ENCODE data around the gene WNT3A. TPM values are rescaled to one million over a fixed set of nuclear protein-coding genes. Genes with fewer than 3 reads are reported as not detected.

WNT3A gene
- total and polyA plus RNA-seq, 2 experiments from 2014 or later = 0.07 to 0.65 TPM

GRCh38 chr1:228016653-228017355, 10.0 kb downstream of the WNT3A start:
- Mint-ChIP-seq H3K27ac (no peak overlapping the region), H3K36me3 (ENCODE audit: low read depth) (no peaks in the 10 kb centered on the region; the same call in 2 of the 3 replicates), H3K27me3 (ENCODE audit: insufficient read depth, low read depth, poor library complexity) (peaks cover 30% of the 10 kb centered on the region)

More at GRCh38 chr1:228016653-228017355, 10.0 kb downstream of the WNT3A start:
- TF ChIP-seq, protein P1, sequence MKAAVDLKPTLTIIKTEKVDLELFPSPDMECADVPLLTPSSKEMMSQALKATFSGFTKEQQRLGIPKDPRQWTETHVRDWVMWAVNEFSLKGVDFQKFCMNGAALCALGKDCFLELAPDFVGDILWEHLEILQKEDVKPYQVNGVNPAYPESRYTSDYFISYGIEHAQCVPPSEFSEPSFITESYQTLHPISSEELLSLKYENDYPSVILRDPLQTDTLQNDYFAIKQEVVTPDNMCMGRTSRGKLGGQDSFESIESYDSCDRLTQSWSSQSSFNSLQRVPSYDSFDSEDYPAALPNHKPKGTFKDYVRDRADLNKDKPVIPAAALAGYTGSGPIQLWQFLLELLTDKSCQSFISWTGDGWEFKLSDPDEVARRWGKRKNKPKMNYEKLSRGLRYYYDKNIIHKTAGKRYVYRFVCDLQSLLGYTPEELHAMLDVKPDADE (IDR thresholded peaks at IDR 0.05) = no peak
- TF ChIP-seq ZNF331 (CRISPR knock-in tag; IDR thresholded peaks at IDR 0.05; ENCODE audit: low read depth) (no peak), POLR2AphosphoS5 (IDR thresholded peaks at IDR 0.05; ENCODE audit: low read depth) (no peak), NANOG (IDR thresholded peaks at IDR 0.05; ENCODE audit: borderline replicate concordance) (no peak), CTCF (conservative IDR thresholded peaks at IDR 0.05; ENCODE audit: low read depth in 2 of 2) (no peak)
- TF ChIP-seq, protein P2, sequence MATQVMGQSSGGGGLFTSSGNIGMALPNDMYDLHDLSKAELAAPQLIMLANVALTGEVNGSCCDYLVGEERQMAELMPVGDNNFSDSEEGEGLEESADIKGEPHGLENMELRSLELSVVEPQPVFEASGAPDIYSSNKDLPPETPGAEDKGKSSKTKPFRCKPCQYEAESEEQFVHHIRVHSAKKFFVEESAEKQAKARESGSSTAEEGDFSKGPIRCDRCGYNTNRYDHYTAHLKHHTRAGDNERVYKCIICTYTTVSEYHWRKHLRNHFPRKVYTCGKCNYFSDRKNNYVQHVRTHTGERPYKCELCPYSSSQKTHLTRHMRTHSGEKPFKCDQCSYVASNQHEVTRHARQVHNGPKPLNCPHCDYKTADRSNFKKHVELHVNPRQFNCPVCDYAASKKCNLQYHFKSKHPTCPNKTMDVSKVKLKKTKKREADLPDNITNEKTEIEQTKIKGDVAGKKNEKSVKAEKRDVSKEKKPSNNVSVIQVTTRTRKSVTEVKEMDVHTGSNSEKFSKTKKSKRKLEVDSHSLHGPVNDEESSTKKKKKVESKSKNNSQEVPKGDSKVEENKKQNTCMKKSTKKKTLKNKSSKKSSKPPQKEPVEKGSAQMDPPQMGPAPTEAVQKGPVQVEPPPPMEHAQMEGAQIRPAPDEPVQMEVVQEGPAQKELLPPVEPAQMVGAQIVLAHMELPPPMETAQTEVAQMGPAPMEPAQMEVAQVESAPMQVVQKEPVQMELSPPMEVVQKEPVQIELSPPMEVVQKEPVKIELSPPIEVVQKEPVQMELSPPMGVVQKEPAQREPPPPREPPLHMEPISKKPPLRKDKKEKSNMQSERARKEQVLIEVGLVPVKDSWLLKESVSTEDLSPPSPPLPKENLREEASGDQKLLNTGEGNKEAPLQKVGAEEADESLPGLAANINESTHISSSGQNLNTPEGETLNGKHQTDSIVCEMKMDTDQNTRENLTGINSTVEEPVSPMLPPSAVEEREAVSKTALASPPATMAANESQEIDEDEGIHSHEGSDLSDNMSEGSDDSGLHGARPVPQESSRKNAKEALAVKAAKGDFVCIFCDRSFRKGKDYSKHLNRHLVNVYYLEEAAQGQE (IDR thresholded peaks at IDR 0.05; ENCODE audit: unreplicated experiment) = no peak
- no peaks in the 10 kb centered on the region for H3K9me2 ChIP-seq (ENCODE audit: insufficient read depth)
- H3F3A ChIP-seq (replicated peaks; ENCODE audit: low read depth) = no peaks in the 10 kb centered on the region
- Mint-ChIP-seq H3K9me3 (no peaks in the 10 kb centered on the region; the same call in 2 of the 3 replicates), H3K4me1 (peaks cover 2% of the 10 kb centered on the region; the same call in 1 of the 3 replicates), H3K4me3 (no peak overlapping the region; the same call in 2 of the 3 replicates)
- H3K27ac ChIP-seq (ENCODE audit: low read depth) = no peak overlapping the region
- no peaks in the 10 kb centered on the region for H3K4me1 ChIP-seq (ENCODE audit: insufficient read depth)
- H3K79me2 ChIP-seq (replicated peaks; ENCODE audit: insufficient read depth) = no peaks in the 10 kb centered on the region
- no peak overlapping the region for H3K4me3 ChIP-seq
- no peaks in the 10 kb centered on the region for H3K36me3 ChIP-seq (ENCODE audit: insufficient read depth)
- peaks cover 35% of the 10 kb centered on the region for H3K27me3 ChIP-seq (ENCODE audit: insufficient read depth)
- no peaks in the 10 kb centered on the region for H4K20me1 ChIP-seq (replicated peaks; ENCODE audit: insufficient read depth)
- H3K4me2 ChIP-seq = no peak overlapping the region
- ATAC-seq (no peak), DNase-seq (ENCODE audit: low spot score) (no peak)
- H2AFZ ChIP-seq = no peak overlapping the region

Data from GM23338 (cell line).